NCI-H69 (cell line): ENCODE results near the gene SBNO1.
A peak's percentile ranks its signal among the peaks of the same experiment; 100 is the strongest.
"Not testable (repeated sequence)": the region's sequence is repeated elsewhere in the genome, so short reads cannot be mapped to it uniquely, and the experiment has no call there.

ENCODE experiments used
- DNase-seq: peaks from one replicate; lab custom pipeline; 2025; lab: John Stamatoyannopoulos, UW

Gene SBNO1

GRCh38 chr12:123388951-123389559, 24.4 kb upstream of the SBNO1 start:
- peak; percentile 62 for DNase-seq

- DNase-seq, result peak; percentile 89
Observed at GRCh38 chr12:123388177-123388950, 23.7 kb upstream of the SBNO1 start.

- DNase-seq, result no peak
Observed at GRCh38 chr12:123387508-123388176, 23.0 kb upstream of the SBNO1 start.

GRCh38 chr12:123385536-123385935, 20.9 kb upstream of the SBNO1 start:
- not testable (repeated sequence) for DNase-seq

GRCh38 chr12:123384994-123385376, 20.3 kb upstream of the SBNO1 start:
- peak; percentile 35 for DNase-seq

GRCh38 chr12:123384318-123384993, 19.8 kb upstream of the SBNO1 start:
- peak; percentile 78 for DNase-seq

- no peak for DNase-seq
Observed at GRCh38 chr12:123382684-123383083, 18.0 kb upstream of the SBNO1 start.

GRCh38 chr12:123379391-123379790, 14.7 kb upstream of the SBNO1 start:
- no peak for DNase-seq

- not testable (repeated sequence) for DNase-seq
Observed at GRCh38 chr12:123372415-123372814, 7.8 kb upstream of the SBNO1 start.

- DNase-seq, result not testable (repeated sequence)
Observed at GRCh38 chr12:123371667-123372368, 7.2 kb upstream of the SBNO1 start.

GRCh38 chr12:123369229-123369628, 4.6 kb upstream of the SBNO1 start:
- DNase-seq, result no peak

- not testable (repeated sequence) for DNase-seq
Observed at GRCh38 chr12:123368431-123368830, 3.8 kb upstream of the SBNO1 start.

GRCh38 chr12:123367511-123367910, 2.9 kb upstream of the SBNO1 start:
- no peak for DNase-seq

- DNase-seq, result peak; percentile 100
Observed at GRCh38 chr12:123365025-123365917, 624 bp upstream of the SBNO1 start.

- peak; percentile 73 for DNase-seq
Observed at GRCh38 chr12:123363740-123364531, 711 bp downstream of the SBNO1 start.

GRCh38 chr12:123363390-123363739, 1.3 kb downstream of the SBNO1 start:
- DNase-seq, result no peak

GRCh38 chr12:123358035-123358434, 6.6 kb downstream of the SBNO1 start:
- DNase-seq, result no peak

- no peak for DNase-seq
Observed at GRCh38 chr12:123356159-123356670, 8.4 kb downstream of the SBNO1 start.

GRCh38 chr12:123354600-123354999, 10.0 kb downstream of the SBNO1 start:
- DNase-seq, result no peak

GRCh38 chr12:123351349-123351748, 13.3 kb downstream of the SBNO1 start:
- DNase-seq, result no peak
